ENCODE measurements around the gene PSMC2. TPM values are rescaled to one million over a fixed set of nuclear protein-coding genes. Genes with fewer than 3 reads are reported as not detected.
A peak's percentile ranks its signal among the peaks of the same experiment; 100 is the strongest.

PSMC2 gene
- total and polyA plus RNA-seq, 2 donors (not counting 1 experiment from before 2014, with no cell fraction given), result 29.8 to 51.1 TPM

DNA sequence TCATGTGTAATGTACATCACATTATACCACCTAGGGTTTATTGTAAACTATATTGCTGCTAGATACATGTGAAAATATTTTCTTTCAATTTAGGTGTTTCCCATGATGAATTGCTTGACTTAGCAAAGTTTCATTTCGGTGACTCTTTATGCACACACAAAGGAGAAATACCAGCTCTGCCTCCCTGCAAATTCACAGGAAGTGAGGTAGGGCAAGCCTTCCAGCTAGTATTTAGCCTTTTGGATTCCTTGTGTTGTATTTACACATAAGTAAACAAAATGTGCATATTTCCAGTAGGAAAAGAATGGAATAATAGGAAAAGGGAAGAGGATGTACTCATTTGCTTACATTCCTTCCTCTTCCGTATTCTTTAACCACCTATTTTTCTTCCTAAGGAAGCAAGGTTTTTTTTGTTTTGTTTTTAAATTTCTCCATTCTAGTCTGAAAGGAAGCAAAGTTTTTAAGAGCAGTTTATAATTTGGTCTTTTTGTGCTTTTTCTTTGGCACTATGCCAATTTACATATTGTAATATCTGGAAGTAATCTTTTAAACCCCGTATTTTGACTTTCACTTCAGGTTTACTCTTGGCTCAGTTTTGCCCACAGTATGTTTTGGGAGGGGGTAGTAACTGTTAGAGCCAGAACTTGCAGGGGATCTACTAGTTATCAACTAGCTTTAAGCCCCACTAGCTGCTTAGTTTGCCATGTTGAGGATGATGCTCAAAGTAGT lies 39.8 kb upstream of the PSMC2 start:
- H3K27me3 Mint-ChIP-seq, result no peaks in the 10 kb centered on the region
- Histone ChIP-seq H3K4me1 (ENCODE audit: control insufficient read depth in 2 of 2, insufficient read depth in 2 of 2, low read length in 2 of 2) (no peaks in the 10 kb centered on the region), H3K4me3 (ENCODE audit: control extremely low read depth in 1 of 5, extremely low read depth in 1 of 5, insufficient read depth in 1 of 5, low read depth in 2 of 5, low read length in 4 of 5) (no peak overlapping the region), H2AFZ (ENCODE audit: insufficient read depth, low read depth, low read length, poor library complexity, severe bottlenecking) (no peak overlapping the region), H3K79me2 (ENCODE audit: control insufficient read depth, insufficient read depth, low read length) (peaks cover 17% of the 10 kb centered on the region), H4K20me1 (ENCODE audit: control insufficient read depth, insufficient read depth, low read length, poor library complexity, severe bottlenecking) (peaks cover 13% of the 10 kb centered on the region), H3K27me3 (replicated peaks in 1 of 4; ENCODE audit: control extremely low read depth in 1 of 4, control insufficient read depth in 3 of 4, insufficient read depth in 4 of 4, low read length in 3 of 4) (no peaks in the 10 kb centered on the region), H3K9me3 (ENCODE audit: control extremely low read depth in 1 of 3, control insufficient read depth in 2 of 3, insufficient read depth in 1 of 3, low read length in 2 of 3) (no peaks in the 10 kb centered on the region), H3K27ac (ENCODE audit: low read length in 2 of 2) (peak overlapping the region in 1 of 2 donors; percentile 9), H3K36me3 (replicated peaks in 1 of 2; ENCODE audit: control extremely low read depth in 1 of 2, control insufficient read depth in 1 of 2, extremely low read depth in 1 of 2, insufficient read depth in 2 of 2, low read length in 1 of 2) (peaks cover 11 to 89% of the 10 kb centered on the region in 2 experiments), H3K9ac (ENCODE audit: low read length) (no peak overlapping the region), H3K4me2 (replicated peaks; ENCODE audit: low read depth, low read length, poor library complexity, severe bottlenecking) (no peak overlapping the region)
- no peak for DNase-seq
- no peak for TF ChIP-seq EZH2 (IDR thresholded peaks at IDR 0.05; ENCODE audit: borderline replicate concordance, insufficient read depth, low read depth, low read length, poor library complexity, severe bottlenecking)
- TF ChIP-seq, protein P1, sequence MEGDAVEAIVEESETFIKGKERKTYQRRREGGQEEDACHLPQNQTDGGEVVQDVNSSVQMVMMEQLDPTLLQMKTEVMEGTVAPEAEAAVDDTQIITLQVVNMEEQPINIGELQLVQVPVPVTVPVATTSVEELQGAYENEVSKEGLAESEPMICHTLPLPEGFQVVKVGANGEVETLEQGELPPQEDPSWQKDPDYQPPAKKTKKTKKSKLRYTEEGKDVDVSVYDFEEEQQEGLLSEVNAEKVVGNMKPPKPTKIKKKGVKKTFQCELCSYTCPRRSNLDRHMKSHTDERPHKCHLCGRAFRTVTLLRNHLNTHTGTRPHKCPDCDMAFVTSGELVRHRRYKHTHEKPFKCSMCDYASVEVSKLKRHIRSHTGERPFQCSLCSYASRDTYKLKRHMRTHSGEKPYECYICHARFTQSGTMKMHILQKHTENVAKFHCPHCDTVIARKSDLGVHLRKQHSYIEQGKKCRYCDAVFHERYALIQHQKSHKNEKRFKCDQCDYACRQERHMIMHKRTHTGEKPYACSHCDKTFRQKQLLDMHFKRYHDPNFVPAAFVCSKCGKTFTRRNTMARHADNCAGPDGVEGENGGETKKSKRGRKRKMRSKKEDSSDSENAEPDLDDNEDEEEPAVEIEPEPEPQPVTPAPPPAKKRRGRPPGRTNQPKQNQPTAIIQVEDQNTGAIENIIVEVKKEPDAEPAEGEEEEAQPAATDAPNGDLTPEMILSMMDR (IDR thresholded peaks at IDR 0.05), result no peak
- WGBS (ENCODE audit: insufficient coverage), result no CpG with 5 or more reads among the region's 3 CpGs
- no peak overlapping the region for H3K4me3 Mint-ChIP-seq
- peaks cover 4% of the 10 kb centered on the region for H3K4me1 Mint-ChIP-seq
- no peak overlapping the region for H3K27ac Mint-ChIP-seq
- intact Hi-C loops (cut with micrococcal nuclease), result no loop called here
- POLR2A ChIA-PET, result interaction anchor here (0.5 kb wide), 1 partner anchor 1633 kb away, joined by 4 read pairs; no protein-coding TSS in a partner anchor
- no peaks in the 10 kb centered on the region for H3K9me3 Mint-ChIP-seq (ENCODE audit: insufficient read depth)
- CTCF ChIA-PET, result no interaction called here
- ATAC-seq (ENCODE audit: low read depth), result no peak

DNA sequence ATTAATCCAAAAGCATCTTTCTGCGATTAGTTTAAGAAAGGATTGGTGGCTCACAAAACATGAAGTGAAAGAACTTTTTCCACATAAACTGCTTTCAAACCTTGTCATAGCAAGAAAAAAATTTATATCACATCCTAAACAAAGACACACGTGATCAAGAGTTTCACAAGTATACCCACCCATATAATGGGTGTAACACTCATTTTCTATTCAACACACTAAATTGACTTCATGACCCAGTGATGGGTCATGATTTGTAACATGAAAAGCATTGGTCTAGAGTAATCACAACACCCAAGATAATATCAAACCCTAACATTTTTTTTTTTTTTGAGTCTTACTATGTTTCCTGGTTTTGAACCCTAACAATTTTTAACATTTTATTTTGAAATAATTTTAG lies 32.6 kb upstream of the PSMC2 start:
- no peak overlapping the region for H3K4me2 ChIP-seq (replicated peaks; ENCODE audit: low read depth, low read length, poor library complexity, severe bottlenecking)
- H3K27ac ChIP-seq (ENCODE audit: low read length in 2 of 2), result no peak overlapping the region
- no peaks in the 10 kb centered on the region for H4K20me1 ChIP-seq (ENCODE audit: control insufficient read depth, insufficient read depth, low read length, poor library complexity, severe bottlenecking)
- intact Hi-C loops (cut with micrococcal nuclease), result no loop called here
- Mint-ChIP-seq H3K27me3 (no peaks in the 10 kb centered on the region), H3K4me3 (no peak overlapping the region), H3K9me3 (ENCODE audit: insufficient read depth) (no peaks in the 10 kb centered on the region), H3K4me1 (peaks cover 4% of the 10 kb centered on the region), H3K27ac (no peak overlapping the region)
- H3K4me1 ChIP-seq (ENCODE audit: control insufficient read depth in 2 of 2, insufficient read depth in 2 of 2, low read length in 2 of 2), result no peaks in the 10 kb centered on the region
- POLR2A ChIA-PET, result no interaction called here
- WGBS (ENCODE audit: insufficient coverage), result no CpG with 5 or more reads among the region's 2 CpGs
- H3K79me2 ChIP-seq (ENCODE audit: control insufficient read depth, insufficient read depth, low read length), result no peaks in the 10 kb centered on the region
- no peaks in the 10 kb centered on the region for H3K27me3 ChIP-seq (replicated peaks in 1 of 4; ENCODE audit: control extremely low read depth in 1 of 4, control insufficient read depth in 3 of 4, insufficient read depth in 4 of 4, low read length in 3 of 4)
- H2AFZ ChIP-seq (ENCODE audit: insufficient read depth, low read depth, low read length, poor library complexity, severe bottlenecking), result no peak overlapping the region
- TF ChIP-seq, protein P1 (IDR thresholded peaks at IDR 0.05), result no peak
- TF ChIP-seq EZH2 (IDR thresholded peaks at IDR 0.05; ENCODE audit: borderline replicate concordance, insufficient read depth, low read depth, low read length, poor library complexity, severe bottlenecking), result no peak
- DNase-seq (no peak), ATAC-seq (ENCODE audit: low read depth) (no peak)
- peaks cover 5 to 81% of the 10 kb centered on the region in 2 experiments for H3K36me3 ChIP-seq (replicated peaks in 1 of 2; ENCODE audit: control extremely low read depth in 1 of 2, control insufficient read depth in 1 of 2, extremely low read depth in 1 of 2, insufficient read depth in 2 of 2, low read length in 1 of 2)
- no peaks in the 10 kb centered on the region for H3K9me3 ChIP-seq (ENCODE audit: control extremely low read depth in 1 of 3, control insufficient read depth in 2 of 3, insufficient read depth in 1 of 3, low read length in 2 of 3)
- H3K4me3 ChIP-seq (ENCODE audit: control extremely low read depth in 1 of 5, extremely low read depth in 1 of 5, insufficient read depth in 1 of 5, low read depth in 2 of 5, low read length in 4 of 5), result no peak overlapping the region
- no peak overlapping the region for H3K9ac ChIP-seq (ENCODE audit: low read length)
- CTCF ChIA-PET, result no interaction called here
